Stomach (tissue), 9 donors: ENCODE results near the gene TEKT2. TPM values are rescaled to one million over a fixed set of nuclear protein-coding genes. Genes with fewer than 3 reads are reported as not detected.

Experiments
- DNase-seq, 2 donors: peaks; one replicate each; pipeline versions ENCODE4 v3.0.0 to v3.0.0-alpha.2; 2013 to 2019
- H3K27ac ChIP-seq, 5 donors: fragments of 200-600 bp in 4 of 5; sonication (generic) in 4 of 5; one replicate each; pipeline ENCODE4 v1.5.1; 2013 to 2019; ENCODE audit warnings: mild to moderate bottlenecking in 1 of 5, moderate library complexity in 1 of 5
- H3K27me3 ChIP-seq, 3 donors: fragments of 200-600 bp; sonication (generic); one replicate each; pipeline ENCODE4 v1.5.1; 2017 to 2019; ENCODE audit warnings: mixed run types in 1 of 3
- H3K36me3 ChIP-seq, 4 donors: fragments of 200-600 bp; sonication (generic); 1 replicate in 3 of 4; 2 replicates in 1 of 4; pipeline ENCODE4 v1.5.1; 2016 to 2019
- H3K4me1 ChIP-seq, 4 donors: fragments of 200-600 bp; sonication (generic); one replicate each; pipeline ENCODE4 v1.5.1; 2016 to 2019
- H3K4me3 ChIP-seq, 4 donors: fragments of 200-600 bp; sonication (generic) in 3 of 4; one replicate each; pipeline ENCODE4 v1.5.1; 2016 to 2019; ENCODE audit warnings: mild to moderate bottlenecking in 1 of 4
- H3K9me3 ChIP-seq, 4 donors: fragments of 200-600 bp; sonication (generic); one replicate each; pipeline ENCODE4 v1.5.1; 2016 to 2019
- EP300 ChIP-seq: sonication (generic); formaldehyde crosslinking; IDR thresholded peaks from one replicate; pipeline ENCODE4 v1.6.1; 2017; ENCODE audit warnings: antibody characterized with exemption
- POLR2A ChIP-seq, 4 donors: fragments of 450-650 bp; IDR thresholded peaks; one replicate each; pipeline ENCODE4 v1.6.1; 2016; ENCODE audit warnings: antibody characterized with exemption in 4 of 4, control low read depth in 2 of 4, mild to moderate bottlenecking in 1 of 4, moderate library complexity in 1 of 4
- POLR2AphosphoS5 ChIP-seq, 3 donors: sonication (generic); formaldehyde crosslinking; IDR thresholded peaks; one replicate each; pipeline ENCODE4 v1.6.1; 2016; ENCODE audit warnings: antibody characterized with exemption in 3 of 3
- WGBS, 5 donors: extraction: QIAGEN DNeasy Blood & Tissue Kit in 3 of 5; methylation state at CpG; one replicate each; pipeline versions ENCODE4 v1.1.5 to v1.1.7; 2013 to 2018; 5-methylcytosine and 5-hydroxymethylcytosine counted together
- intact Hi-C: fragments of 100-400 bp; cut with DNase I; formaldehyde crosslinking; loops from one replicate; pipeline ENCODE4 v1.15.1; 2023; ENCODE audit warnings: low total_unique reads
- polyA plus RNA-seq, 3 donors: library from polyadenylated mRNA; stranded (reverse); fragments of 200-250 nt; gene quantifications; one replicate each; pipeline ENCODE4 v1.2.3, GENCODE V29; 2013
- total RNA-seq, 5 donors: library from RNA; depleted of rRNA; stranded (reverse); fragments of >200 nt; gene quantifications; one replicate each; pipeline versions ENCODE4 v1.1.0 to v1.2.3, GENCODE V29; 2014 to 2016
- TF ChIP-seq, protein P1 (sequence below), 7 experiments: fragments of 450-650 bp in 4 of 7; fragments of 200-600 bp in 3 of 7; sonication (generic) in 3 of 7; IDR thresholded peaks; one replicate each; pipeline ENCODE4 v1.5.1; 2016 to 2019; ENCODE audit warnings: antibody characterized with exemption in 7 of 7, control low read depth in 2 of 7, mild to moderate bottlenecking in 1 of 7
- donor health status: healthy with polysubstance abuse.
- donor health status: Bipolar disorder and iron deficiency.
- donor health status: healthy.

The TEKT2 gene
- total and polyA plus RNA-seq, 8 donors: 0.25 to 0.76 (median 0.60) TPM; not detected in 5

- H3K9me3 ChIP-seq: no peaks in the 10 kb centered on the region
- peak within 1 kb of the TSS; percentile 49 to 55 (median 50) for H3K4me3 ChIP-seq
- 9 to 34% (median 19%) methylated on average over 9 to 76 of the region's 77 CpGs for WGBS, 5 donors
- TF ChIP-seq POLR2AphosphoS5 (IDR thresholded peaks at IDR 0.05): no peak
- no peak for TF ChIP-seq POLR2A (IDR thresholded peaks at IDR 0.05)
- TF ChIP-seq EP300: no peak
- intact Hi-C loops: no loop called here
- DNase-seq: peak; percentile 34 to 80
- H3K36me3 ChIP-seq: no peaks in the 10 kb centered on the region
- peaks cover 0 to 25% (median 17%) of the 10 kb centered on the region in 3 donors for H3K27me3 ChIP-seq
- peaks cover 6 to 49% (median 27%) of the 10 kb centered on the region in 4 donors for H3K4me1 ChIP-seq
- peak within 1 kb of the TSS in 3 of 5 donors; percentile 69 to 81 (median 75) for H3K27ac ChIP-seq
These were observed 41.5 kb downstream of the TEKT2 start, which contains the start of gene COL8A2 for GRCh38 chr1:36125129-36125991. TSS of gene COL8A2 (minus strand) at chr1:36125222. CDS start at chr1:36100242, 24,980 bp downstream.

GRCh38 chr1:36126005-36126716, 42.3 kb downstream of the TEKT2 start:
- 80 to 89% (median 85%) methylated on average over 21 of the region's 21 CpGs for WGBS, 5 donors
- no peaks in the 10 kb centered on the region for H3K36me3 ChIP-seq
- DNase-seq: no peak
- peak overlapping the region in 1 of 5 donors; percentile 75 for H3K27ac ChIP-seq
- H3K9me3 ChIP-seq: no peaks in the 10 kb centered on the region
- intact Hi-C loops: no loop called here
- peaks cover 6 to 48% (median 26%) of the 10 kb centered on the region in 4 donors for H3K4me1 ChIP-seq
- TF ChIP-seq EP300: no peak
- no peak for TF ChIP-seq POLR2A (IDR thresholded peaks at IDR 0.05)
- TF ChIP-seq POLR2AphosphoS5 (IDR thresholded peaks at IDR 0.05): no peak
- TF ChIP-seq, protein P1, sequence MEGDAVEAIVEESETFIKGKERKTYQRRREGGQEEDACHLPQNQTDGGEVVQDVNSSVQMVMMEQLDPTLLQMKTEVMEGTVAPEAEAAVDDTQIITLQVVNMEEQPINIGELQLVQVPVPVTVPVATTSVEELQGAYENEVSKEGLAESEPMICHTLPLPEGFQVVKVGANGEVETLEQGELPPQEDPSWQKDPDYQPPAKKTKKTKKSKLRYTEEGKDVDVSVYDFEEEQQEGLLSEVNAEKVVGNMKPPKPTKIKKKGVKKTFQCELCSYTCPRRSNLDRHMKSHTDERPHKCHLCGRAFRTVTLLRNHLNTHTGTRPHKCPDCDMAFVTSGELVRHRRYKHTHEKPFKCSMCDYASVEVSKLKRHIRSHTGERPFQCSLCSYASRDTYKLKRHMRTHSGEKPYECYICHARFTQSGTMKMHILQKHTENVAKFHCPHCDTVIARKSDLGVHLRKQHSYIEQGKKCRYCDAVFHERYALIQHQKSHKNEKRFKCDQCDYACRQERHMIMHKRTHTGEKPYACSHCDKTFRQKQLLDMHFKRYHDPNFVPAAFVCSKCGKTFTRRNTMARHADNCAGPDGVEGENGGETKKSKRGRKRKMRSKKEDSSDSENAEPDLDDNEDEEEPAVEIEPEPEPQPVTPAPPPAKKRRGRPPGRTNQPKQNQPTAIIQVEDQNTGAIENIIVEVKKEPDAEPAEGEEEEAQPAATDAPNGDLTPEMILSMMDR (IDR thresholded peaks at IDR 0.05): no peak
- peak overlapping the region in 2 of 4 donors; percentile 49 for H3K4me3 ChIP-seq
- peaks cover 0 to 25% (median 17%) of the 10 kb centered on the region in 3 donors for H3K27me3 ChIP-seq

GRCh38 chr1:36126797-36127500, 43.1 kb downstream of the TEKT2 start:
- TF ChIP-seq POLR2A (IDR thresholded peaks at IDR 0.05) (no peak), EP300 (no peak), POLR2AphosphoS5 (IDR thresholded peaks at IDR 0.05) (no peak)
- TF ChIP-seq, protein P1 (IDR thresholded peaks at IDR 0.05): no peak
- H3K27ac ChIP-seq: no peak overlapping the region
- H3K4me3 ChIP-seq: no peak overlapping the region
- DNase-seq: no peak
- peaks cover 6 to 41% (median 26%) of the 10 kb centered on the region in 4 donors for H3K4me1 ChIP-seq
- no peaks in the 10 kb centered on the region for H3K9me3 ChIP-seq
- peaks cover 0 to 25% (median 17%) of the 10 kb centered on the region in 3 donors for H3K27me3 ChIP-seq
- intact Hi-C loops: no loop called here
- whole genome bisulfite sequencing, 5 donors: 26 to 60% (median 44%) methylated on average over 4 to 7 of the region's 7 CpGs
- H3K36me3 ChIP-seq: no peaks in the 10 kb centered on the region

DNA sequence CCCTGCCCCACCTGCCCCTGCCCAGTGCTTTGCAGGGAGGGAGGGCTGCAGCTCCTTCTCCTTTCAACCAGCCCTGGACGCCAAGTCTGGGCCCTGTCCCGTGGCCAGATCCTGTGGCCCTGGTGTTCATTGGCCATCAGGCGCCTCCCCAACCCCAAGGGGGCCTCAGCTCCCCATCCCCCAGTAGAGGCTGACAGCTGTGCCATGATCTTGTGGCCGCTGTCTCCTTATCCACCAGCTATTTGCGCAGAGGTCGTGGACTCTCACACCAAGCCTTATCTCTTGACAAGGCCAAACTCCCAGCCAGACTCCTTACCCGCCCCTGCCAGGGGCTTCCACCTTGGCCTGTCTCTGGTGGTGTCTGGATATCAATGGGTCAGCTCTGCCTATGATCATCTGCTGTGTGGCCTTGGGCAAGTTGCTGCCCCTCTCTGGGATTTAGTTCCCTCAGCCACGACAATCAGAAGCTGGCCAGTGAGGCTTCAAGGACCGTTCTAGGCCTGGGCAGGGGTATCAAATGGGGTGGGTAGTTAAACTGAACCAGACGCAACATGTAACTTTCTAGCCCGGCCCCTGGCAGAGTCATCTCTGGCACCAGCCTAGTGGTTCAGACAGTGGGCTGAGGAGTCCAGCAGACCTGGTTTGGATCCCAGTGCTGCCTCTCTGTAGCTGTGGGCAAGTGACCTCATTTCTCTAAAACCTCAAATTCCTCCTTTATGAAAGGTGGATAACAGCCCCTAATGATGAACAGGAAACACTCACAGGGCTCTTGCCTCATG, 44.4 kb downstream of the TEKT2 start:
- no peak overlapping the region for H3K27ac ChIP-seq
- H3K4me1 ChIP-seq: peaks cover 7 to 37% (median 24%) of the 10 kb centered on the region in 4 donors
- no peak for DNase-seq
- no peak for TF ChIP-seq POLR2A (IDR thresholded peaks at IDR 0.05)
- TF ChIP-seq, protein P1 (IDR thresholded peaks at IDR 0.05): no peak
- TF ChIP-seq POLR2AphosphoS5 (IDR thresholded peaks at IDR 0.05): no peak
- TF ChIP-seq EP300: no peak
- H3K36me3 ChIP-seq: no peaks in the 10 kb centered on the region
- H3K4me3 ChIP-seq: no peak overlapping the region
- H3K27me3 ChIP-seq: peaks cover 0 to 25% (median 17%) of the 10 kb centered on the region in 3 donors
- intact Hi-C loops: no loop called here
- WGBS, 5 donors: 80 to 86% (median 84%) methylated on average over 11 of the region's 11 CpGs
- H3K9me3 ChIP-seq: no peaks in the 10 kb centered on the region
